ENCODE data around the gene CCDC6.

The CCDC6 gene

DNA sequence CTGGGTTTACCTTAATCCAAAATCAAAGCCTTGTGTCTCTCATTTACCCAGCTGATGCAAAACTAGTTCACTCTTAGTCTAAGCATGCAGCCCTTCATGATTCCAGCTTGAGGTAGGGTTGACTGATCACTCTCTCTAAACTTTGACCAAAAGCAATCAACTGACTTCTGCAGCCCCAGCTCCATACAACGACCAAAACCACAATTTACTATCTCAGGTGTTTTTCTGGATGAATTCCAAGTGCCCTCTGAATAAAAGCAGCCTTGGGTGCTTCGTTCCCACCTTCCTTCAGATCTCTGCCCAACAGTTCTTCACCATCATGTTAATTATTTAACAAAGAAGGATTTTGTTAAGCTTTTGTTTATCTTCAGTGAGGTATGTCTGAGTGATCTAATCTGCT, 62.6 kb downstream of the CCDC6 start:
- DNase-seq, result no peak

DNA sequence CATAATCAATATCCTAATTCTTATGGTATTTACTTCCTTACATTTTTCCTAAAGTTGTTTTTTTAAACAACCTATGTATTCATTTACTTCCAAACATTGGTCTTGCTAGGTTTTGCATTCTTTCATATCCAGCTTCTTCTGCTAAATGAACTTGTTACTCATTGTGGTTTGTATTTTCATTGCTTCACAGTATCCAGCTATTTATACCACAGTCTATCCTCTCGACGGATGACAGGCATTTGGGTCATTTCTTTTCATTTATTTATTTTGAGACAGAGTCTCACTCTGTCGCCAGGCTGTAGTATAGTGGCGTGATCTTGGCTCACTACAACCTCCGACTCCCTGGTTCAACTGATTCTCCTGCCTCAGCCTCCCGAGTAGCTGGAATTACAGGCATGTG, 66.8 kb downstream of the CCDC6 start:
- no peak for DNase-seq

DNA sequence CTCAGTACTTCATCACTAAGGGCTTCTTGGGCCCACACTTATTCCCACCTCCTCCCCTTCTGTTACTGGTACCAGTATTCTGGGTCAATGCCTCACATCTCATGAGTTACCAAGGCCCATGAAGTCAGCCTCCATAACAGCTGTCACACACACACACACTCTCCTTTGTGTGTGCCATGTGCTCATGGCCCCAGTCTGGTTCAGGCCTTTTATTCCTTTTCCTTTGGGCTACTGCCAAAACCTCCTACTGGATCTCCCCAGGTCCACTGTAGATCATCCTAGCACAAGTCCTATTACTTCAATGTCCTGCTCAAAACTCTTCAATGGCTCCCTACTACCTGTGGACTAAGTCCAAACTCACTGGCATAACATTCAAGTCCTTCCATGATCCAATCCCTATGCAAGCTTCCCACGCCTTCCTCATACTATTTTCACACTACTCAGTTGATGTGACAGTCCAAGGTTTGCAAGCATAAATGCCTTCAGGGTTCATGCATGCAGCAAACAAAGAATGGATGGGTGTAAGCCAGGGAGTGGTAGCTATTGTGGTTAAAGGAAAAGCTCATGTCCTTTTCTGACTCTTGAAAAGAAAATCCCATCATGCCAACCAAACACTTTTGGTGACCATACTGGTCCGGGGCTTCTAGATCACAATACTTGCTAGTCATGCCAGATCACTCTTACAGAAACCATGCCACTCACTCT, 68.1 kb downstream of the CCDC6 start:
- no peak for DNase-seq

DNA sequence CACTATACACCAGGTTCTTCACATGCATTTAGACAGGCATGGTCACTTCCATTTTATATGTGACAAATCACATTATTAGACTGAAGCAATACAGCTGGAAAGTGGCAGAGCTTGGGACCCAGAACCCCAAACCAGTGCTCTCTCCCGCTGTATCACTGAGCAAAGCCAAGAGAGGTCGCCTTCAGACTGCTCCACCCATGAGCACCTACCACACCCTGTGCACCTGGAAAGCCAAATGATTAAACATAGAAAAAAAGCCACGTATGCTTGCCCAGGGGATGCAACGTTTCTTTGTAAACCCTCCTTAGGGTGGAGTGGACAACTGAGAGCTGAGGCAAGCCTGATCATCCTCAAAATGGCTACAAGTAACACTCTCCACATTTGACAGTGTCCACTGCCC, 72.5 kb downstream of the CCDC6 start:
- DNase-seq, result no peak

DNA sequence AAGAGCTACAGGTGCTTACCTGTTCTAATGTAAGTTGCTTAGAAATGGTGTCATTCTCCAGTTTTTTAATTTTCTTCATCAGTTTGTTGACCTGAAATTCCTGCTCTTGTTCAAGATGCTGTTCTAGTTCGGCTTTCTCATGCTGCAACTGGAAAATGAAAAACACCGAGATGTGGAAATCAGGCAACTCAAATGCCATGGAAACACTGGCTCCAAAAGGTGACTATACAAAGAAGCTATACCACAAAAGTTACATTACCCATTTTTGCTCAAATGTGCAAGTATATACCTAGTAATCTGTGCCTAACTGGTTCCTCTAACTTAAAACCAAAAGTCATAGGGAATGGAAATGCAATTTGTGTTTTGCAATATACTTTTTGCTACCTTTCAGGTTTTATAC, 73.8 kb downstream of the CCDC6 start:
- no peak for DNase-seq

DNA sequence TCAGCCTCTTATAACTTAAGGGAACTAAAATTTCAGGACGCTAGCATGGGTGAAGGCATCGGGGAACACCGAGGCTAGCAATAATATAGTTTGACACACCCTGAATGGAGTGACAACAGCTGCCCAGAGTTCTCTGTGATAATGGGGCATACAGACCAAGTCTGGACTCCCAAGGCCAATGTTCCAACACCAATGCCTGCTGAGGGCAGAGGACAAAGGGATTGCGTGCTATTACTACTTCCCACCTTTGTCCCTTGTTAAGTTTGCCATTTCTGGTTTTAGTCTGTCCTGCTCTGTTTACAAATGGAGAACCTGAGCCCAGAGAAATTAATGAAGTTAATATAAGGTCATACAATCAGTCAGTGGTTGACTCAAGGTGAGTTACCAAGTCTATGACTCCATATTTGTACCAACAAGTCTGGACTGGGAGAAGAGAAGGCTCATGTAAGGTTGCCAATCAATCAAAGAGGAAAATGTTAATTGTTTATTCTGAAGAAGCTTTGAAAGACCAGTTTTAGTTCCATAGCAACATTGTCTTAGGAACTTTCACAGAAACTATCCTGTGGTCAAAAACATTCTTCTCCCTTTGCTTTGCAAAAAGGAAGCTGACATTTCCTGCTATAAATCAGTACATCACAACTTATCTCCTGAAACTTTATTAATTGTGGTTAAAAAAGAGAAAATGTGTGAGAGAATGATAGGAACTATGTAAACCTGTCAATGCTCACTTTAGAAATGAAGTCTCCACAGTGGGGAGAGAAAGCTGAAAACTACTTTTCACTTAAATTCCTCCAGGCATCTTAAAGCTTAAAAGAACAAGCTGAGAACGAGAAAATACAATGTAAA, 74.5 kb downstream of the CCDC6 start:
- DNase-seq, result no peak

DNA sequence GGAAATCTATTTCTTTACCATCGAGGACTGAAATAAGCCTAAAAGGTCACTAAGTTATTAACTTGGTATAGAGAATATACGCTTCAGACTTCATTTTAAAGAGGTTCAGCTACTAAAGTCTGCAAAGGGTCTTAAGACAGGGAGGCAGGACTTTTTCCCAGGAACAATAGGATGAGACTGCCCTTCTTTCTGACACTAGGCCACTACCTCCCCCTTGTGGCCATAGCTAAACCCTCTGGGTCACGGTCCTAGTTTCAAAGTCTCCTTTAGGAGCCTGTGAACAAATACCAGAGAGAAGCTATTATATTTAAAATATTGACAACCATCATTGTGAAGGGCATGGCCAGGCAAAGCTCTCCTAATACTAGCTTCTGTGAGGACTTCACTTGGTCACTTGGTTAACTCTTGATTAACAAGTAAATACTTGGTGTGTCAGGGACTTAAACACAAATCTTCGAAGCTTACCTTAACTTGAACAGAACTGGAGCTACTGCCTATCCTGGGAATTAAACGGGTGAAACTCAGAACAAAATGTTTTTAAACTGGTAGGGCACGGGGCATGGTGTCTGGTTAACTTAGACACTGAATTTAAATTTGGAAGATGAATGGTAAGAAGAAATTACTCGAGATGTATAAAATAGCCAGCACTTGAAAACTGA, 75.6 kb downstream of the CCDC6 start:
- DNase-seq, result no peak

DNA sequence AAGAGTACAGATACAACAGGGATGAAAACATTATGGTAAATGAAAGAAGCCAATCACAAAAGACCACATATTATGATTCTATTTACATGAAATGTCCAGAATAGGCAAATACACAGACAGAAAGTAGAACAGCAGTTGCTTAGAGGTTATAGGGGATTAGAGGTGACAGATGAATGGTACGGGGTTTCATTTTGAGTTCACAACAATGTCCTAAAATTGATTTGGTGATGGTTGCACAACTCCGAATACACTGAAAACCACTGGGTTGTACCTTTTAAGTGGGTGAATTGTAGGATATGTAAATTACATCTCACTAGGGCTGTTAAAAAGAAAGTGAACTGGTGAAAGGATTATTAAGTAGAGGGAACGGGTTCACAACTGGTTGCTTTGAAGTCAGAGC, 76.8 kb downstream of the CCDC6 start:
- no peak for DNase-seq

DNA sequence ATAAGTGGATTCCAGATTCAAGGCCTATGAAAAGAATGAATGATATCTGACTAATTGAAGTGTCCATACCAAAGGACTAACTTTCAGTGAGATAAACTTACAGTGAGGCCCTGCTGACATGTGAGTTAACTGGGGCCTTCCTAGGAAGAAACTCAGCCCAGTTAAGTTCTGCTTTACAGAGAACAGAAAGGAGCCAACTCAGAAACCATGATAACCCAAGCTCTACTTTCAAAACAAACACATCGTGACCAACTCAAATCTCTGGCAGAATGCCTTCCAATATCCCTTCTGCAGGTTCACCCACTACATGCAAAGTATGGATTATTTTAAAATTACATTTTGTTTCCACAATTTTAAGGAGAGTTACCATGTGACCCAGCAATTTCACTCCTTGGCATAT, 77.3 kb downstream of the CCDC6 start:
- DNase-seq, result no peak

DNA sequence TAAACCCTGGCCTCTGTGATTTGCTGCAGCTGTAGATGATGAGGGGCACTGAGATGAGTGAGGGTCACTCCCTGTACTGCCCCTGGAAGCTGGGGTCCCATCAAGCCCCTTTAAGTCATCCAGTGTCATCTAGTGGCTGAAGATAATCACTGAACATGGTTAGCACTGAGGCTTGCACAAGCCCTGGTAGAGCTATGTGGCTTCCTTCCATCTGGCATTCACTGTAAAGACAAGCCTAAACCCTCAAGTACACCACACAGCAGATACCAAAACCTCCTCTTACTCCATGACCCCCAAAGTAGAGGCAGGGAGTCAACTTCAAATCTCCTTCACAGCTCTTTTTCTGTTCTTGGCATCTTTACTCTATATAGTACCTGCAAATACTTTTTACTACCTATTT, 80.4 kb downstream of the CCDC6 start:
- no peak for DNase-seq

DNA sequence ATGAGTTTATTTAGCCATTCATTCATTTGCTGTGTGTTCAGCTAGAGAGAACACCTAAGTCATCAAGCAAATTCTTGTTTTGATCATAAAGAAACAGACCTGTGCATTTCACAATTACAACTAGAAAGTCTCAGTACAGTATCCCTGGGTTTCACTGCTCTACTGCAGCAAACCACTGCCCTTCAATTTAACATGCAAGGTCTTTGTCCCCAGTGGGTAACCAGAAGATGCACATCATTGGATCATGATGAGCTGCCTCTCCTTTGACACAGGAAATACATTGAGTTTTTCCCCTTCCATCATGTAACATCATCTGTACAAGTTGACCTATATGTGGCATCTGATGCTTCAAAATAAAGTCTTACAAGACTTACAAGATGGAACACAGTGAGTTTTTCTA, 82.6 kb downstream of the CCDC6 start:
- no peak for DNase-seq

DNA sequence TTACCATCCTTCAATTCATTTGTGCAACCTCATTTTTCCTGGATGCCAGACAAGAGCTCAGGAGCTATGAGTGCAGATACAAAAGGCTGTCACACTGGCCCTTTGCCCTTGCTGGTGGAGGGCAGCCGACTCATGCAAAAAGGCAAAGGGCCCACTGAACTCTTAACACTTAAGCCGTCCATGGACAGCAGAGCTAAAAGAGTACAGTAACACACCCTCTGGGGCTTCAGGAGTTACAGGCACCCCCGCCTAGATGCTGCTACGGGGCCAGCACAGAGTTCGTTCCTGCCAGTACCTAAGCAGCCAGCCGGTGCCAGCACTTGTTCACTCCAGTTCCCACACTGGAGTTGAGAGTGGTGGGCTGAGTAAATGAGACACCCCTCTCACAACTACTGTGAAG, 83.2 kb downstream of the CCDC6 start:
- no peak for DNase-seq

DNA sequence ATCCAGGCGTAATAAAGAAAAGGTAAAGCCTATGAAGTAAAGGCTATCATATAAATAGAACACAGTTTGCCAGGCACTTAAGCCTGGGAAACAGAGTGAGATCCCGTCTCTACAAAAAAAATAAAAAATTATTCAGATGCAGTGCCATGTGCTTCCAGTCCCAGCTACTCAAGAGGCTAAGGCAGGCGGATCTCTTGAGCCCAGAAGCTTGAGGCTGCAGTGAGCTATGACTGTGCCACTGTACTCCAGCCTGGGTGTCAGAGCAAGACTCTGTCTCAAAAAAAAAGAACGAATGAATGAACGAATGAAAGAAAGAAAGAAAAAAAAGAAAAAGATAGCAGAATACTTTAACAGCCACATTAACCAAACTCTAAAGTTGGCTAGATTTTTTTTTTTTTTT, 85.9 kb downstream of the CCDC6 start:
- no peak for DNase-seq

DNA sequence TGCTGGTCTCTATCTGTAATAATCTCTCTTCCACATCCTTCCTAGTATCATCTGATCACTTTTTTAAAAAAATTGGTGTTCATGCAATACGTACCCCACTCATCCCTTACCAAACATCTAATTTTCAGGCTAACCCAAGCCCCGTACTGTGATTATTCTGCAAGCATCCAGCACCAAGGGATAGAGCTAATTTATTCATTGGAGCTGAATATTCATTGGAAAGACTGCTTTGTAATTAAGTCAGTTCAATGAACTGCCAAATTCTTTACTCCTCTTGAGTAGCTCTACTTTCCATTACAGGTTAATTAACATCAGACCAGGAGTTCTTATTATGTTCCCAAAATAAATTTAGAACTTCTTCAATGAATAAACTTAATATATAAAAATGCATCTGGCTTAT, 86.7 kb downstream of the CCDC6 start:
- DNase-seq, result no peak

DNA sequence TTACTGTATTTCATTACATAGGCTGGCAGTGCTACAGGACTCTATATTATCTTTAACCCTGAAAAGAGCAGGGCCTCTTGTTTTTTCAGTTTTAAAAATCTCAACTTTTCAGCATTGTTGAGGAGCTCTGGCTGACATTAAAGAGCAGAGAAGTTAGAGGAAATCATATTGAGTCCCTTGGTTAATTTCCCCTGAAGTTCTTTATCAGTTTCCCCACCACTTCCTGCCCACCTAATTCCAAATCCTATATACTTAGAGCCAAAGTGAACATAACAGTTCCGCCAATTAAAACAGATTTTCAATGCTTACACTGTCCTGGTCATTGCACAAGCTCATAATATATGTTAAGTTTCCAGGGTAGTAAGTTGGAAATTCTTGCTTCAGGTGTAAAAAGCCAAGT, 87.1 kb downstream of the CCDC6 start:
- no peak for DNase-seq

DNA sequence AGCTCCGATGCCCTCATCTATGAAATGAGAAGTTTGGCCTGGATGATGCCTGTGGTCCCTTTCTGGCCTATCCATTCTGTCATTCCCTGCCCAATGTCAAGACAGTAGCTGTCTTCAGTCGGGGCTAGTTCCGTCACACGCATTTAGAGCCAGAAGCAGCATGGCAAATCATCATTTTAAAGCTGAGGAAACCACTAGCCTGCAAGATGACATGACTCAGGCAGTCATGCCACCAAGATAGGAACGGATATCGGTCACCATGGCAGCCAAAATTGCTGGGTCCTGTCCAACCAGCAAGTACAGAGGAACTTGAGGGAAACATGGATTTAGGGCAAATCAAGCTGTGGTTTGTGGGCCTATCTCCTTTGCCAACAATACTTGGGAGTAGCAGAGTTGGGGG, 88.6 kb downstream of the CCDC6 start:
- no peak for DNase-seq

DNA sequence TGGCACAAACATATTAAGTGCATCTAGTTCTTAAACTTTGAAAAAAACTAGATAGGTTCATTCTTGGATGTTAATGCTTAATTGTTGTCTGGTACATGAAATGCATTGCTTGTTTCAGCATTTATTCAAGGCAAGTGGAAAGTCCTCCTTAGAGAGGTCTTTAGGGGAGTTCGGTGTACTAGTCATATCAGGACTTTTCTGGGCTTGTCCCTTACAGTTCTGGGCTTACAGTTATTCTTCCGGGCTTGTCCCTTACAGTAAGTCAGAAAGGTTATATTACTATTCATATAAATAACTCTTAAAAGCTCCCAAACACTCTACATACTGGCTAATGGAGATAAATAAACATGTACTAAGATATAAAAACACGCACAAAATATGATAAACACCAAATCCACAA, 91.5 kb downstream of the CCDC6 start:
- no peak for DNase-seq

DNA sequence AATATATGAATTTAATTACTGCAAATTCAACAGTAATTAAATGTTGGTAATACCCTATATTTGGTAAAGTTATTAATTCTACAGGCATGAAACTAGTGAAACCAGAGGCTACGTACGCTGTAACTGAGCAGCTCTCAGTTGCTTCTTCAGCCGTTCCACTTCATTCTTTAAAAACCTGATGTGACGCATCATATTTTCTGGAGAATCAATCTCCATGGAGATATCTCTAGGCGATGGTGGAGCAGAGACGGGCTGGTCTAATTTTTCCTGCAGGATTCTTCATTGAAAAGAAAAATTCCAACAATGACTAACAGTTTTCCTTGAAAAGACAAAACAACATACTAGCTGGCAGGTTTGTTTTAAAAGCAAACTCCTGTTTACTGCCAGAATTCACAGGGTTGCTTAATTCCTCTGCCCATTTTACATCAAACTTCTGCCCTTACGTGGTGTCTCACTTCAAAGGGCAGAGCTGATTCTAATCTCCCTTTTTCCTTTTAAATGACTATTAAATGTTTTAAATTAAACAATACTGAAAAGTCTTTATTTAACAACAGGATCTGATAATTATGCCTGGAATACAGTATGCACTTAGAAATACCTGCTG, 93.7 kb downstream of the CCDC6 start:
- DNase-seq, result no peak

DNA sequence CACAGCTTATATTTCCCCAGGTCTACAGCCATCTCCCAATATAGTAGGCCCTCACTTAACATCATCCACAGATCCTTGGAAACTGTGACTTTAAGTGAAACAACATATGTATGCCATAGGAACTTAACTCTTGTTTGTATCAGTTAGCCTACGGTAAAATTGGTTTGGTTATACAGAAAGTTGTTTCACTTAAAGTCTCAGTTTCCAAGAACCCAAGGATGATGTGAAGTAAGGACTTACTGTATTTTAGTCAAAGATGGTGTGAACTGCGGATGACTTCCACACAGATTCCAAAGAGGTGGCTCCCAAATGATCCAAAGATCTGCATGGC, 96.7 kb downstream of the CCDC6 start:
- no peak for DNase-seq

DNA sequence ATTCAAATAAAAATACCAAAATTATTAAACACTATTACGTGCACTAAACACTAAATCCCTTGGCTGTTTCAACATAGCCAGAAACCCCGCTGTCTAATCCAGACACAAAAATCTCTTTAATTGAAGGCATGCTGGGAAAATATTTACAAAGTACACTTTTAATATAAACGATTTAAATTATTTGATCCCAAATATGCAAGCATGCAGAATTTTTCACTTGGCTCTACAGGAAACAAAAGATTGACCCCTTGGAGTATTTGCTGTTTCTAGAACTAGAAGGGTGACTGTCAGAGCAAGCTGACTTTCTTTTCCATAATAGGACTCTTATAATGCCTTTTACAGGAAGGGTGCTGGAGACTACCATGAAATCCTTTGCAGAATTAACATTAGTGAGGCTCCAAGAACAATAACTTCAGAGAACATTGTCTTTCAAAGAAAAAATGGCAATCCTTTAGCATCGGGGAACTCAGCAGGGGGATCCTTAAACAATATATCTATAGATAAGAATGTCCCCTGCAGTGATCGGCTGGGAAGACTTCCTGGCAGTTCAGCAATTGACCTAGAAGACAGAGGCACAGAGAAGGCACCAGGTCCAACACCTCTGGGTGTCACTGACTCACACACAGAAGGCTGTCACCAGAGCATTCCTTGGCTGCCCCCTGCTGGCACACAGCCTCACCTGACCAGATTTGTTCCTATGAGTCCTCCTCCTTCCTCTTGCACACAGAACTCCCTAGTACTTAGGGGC, 97.3 kb downstream of the CCDC6 start:
- DNase-seq, result peak; percentile 11

DNA sequence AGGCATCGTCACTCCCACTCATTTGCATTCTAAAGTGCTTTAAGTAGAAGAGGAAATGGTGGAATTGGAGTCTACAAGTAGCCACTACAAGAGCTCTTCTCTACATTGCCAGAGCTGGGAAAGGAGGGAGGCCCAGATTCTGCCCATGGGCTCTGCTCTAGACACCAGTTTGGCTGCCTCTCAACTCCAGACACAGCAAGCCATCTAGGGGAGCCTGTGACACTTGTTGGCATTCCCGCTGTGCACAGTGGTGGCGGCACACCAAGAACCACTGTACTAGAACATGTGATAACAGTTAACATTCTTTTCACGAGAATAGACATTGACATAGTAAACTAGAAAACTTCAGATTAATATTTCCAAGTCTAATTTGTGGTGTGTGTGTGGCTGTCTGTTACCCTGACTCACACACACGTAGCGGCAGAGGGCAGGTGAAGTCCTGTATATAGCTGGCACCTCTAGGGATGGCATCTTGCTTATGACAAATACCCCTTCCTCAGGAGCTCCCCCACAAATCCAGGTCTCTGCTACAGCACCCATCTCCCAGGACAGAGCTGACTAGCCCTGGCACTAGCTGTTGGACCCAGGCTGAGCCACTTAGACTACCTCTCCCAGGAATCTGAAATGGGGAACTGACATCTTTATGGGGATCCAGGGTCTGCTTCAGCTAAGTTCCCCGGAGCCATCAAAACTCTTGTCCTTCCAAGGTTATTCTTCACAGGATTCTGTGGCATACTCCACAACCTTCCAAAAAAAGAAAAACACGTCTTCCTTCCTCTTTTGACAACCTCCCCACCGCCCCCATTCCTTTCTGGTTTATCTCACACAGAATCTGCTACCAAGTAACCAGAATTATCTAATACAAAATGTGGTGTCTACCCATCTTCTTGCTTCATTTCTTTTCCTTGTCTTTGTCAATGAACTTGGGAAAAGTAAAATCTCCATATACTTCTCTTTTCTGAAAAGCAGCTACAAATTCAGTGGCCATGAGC, 98.4 kb downstream of the CCDC6 start:
- DNase-seq, result no peak

DNA sequence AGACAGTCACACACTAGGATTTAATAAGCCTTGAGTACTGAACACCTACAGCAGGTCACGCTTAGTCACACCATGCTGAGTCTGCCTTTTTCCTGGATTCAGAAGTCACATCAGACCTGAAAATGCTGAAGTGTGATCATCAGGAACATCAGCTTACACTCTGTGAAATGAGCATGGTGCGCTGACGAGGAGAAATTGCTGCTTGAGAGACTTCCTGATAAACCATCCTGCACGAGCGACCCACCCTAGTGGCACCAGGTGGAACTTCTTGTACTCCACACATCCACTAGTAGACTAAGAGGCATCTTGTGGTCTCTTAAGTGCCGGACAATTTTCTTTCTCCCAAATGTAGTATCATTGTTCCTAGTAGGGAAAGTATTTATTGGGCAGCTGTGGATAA, 101.3 kb downstream of the CCDC6 start:
- no peak for DNase-seq

Data from NCI-H510A (cell line).